Measurements from ENCODE around the gene ZNF573.

The ZNF573 gene

GRCh38 chr19:37719927-37720265, 59.5 kb downstream of the ZNF573 start:
- Histone ChIP-seq H3K27me3 (replicated peaks; ENCODE audit: insufficient read depth, low read length) (no peaks in the 10 kb centered on the region), H3K9ac (ENCODE audit: low read length) (no peak overlapping the region), H2AFZ (ENCODE audit: low read length) (peak overlapping the region; percentile 98), H3K27ac (ENCODE audit: low read length) (no peak overlapping the region), H3K4me2 (ENCODE audit: low read depth, low read length) (peak overlapping the region; percentile 86), H4K20me1 (ENCODE audit: insufficient read depth, low read length) (no peaks in the 10 kb centered on the region), H3K79me2 (ENCODE audit: low read length) (no peaks in the 10 kb centered on the region), H3K9me3 (replicated peaks; ENCODE audit: insufficient read depth, low read length) (no peaks in the 10 kb centered on the region), H3K36me3 (replicated peaks; ENCODE audit: insufficient read depth, low read length) (no peaks in the 10 kb centered on the region), H3K9me2 (replicated peaks; ENCODE audit: insufficient read depth, low read length) (no peaks in the 10 kb centered on the region), H3K4me3 (ENCODE audit: low read length) (peak overlapping the region; percentile 77), H3F3A (ENCODE audit: insufficient read depth, low read length) (no peaks in the 10 kb centered on the region), H3K4me1 (ENCODE audit: low read length) (no peaks in the 10 kb centered on the region)
- no peak for DNase-seq
- TF ChIP-seq EZH2phosphoT487 (IDR thresholded peaks at IDR 0.05; ENCODE audit: low read length): no peak
- TF ChIP-seq, protein P1, sequence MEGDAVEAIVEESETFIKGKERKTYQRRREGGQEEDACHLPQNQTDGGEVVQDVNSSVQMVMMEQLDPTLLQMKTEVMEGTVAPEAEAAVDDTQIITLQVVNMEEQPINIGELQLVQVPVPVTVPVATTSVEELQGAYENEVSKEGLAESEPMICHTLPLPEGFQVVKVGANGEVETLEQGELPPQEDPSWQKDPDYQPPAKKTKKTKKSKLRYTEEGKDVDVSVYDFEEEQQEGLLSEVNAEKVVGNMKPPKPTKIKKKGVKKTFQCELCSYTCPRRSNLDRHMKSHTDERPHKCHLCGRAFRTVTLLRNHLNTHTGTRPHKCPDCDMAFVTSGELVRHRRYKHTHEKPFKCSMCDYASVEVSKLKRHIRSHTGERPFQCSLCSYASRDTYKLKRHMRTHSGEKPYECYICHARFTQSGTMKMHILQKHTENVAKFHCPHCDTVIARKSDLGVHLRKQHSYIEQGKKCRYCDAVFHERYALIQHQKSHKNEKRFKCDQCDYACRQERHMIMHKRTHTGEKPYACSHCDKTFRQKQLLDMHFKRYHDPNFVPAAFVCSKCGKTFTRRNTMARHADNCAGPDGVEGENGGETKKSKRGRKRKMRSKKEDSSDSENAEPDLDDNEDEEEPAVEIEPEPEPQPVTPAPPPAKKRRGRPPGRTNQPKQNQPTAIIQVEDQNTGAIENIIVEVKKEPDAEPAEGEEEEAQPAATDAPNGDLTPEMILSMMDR (IDR thresholded peaks at IDR 0.05; ENCODE audit: low read length): no peak
- no peak for TF ChIP-seq EZH2 (optimal IDR thresholded peaks at IDR 0.05; ENCODE audit: low read depth, low read length)

- H3K9me3 ChIP-seq (replicated peaks; ENCODE audit: insufficient read depth, low read length): no peaks in the 10 kb centered on the region
- H2AFZ ChIP-seq (ENCODE audit: low read length): peak within 1 kb of the TSS; percentile 98
- H3F3A ChIP-seq (ENCODE audit: insufficient read depth, low read length): no peaks in the 10 kb centered on the region
- H3K27me3 ChIP-seq (replicated peaks; ENCODE audit: insufficient read depth, low read length): no peaks in the 10 kb centered on the region
- H3K4me1 ChIP-seq (ENCODE audit: low read length): no peaks in the 10 kb centered on the region
- peak within 1 kb of the TSS; percentile 77 for H3K9ac ChIP-seq (ENCODE audit: low read length)
- H3K4me3 ChIP-seq (ENCODE audit: low read length): peak within 1 kb of the TSS; percentile 77
- H3K27ac ChIP-seq (ENCODE audit: low read length): no peak within 1 kb of the TSS
- no peaks in the 10 kb centered on the region for H3K9me2 ChIP-seq (replicated peaks; ENCODE audit: insufficient read depth, low read length)
- DNase-seq: peak; percentile 93
- H3K4me2 ChIP-seq (ENCODE audit: low read depth, low read length): peak within 1 kb of the TSS; percentile 86
- H3K79me2 ChIP-seq (ENCODE audit: low read length): no peaks in the 10 kb centered on the region
- no peaks in the 10 kb centered on the region for H3K36me3 ChIP-seq (replicated peaks; ENCODE audit: insufficient read depth, low read length)
- H4K20me1 ChIP-seq (ENCODE audit: insufficient read depth, low read length): no peaks in the 10 kb centered on the region
- TF ChIP-seq, protein P1 (IDR thresholded peaks at IDR 0.05; ENCODE audit: low read length): peak; percentile 59
- no peak for TF ChIP-seq EZH2 (optimal IDR thresholded peaks at IDR 0.05; ENCODE audit: low read depth, low read length)
Measured at GRCh38 chr19:37719111-37719926, 60.1 kb downstream of the ZNF573 start, which contains the start of gene ZNF607. Gene ZNF607, minus strand, starts transcription at chr19:37719761. Its CDS starts 8,143 bp downstream, at chr19:37711618.

GRCh38 chr19:37718304-37718703, 61.1 kb downstream of the ZNF573 start:
- no peaks in the 10 kb centered on the region for H3K36me3 ChIP-seq (replicated peaks; ENCODE audit: insufficient read depth, low read length)
- no peaks in the 10 kb centered on the region for H3K27me3 ChIP-seq (replicated peaks; ENCODE audit: insufficient read depth, low read length)
- H3K9me3 ChIP-seq (replicated peaks; ENCODE audit: insufficient read depth, low read length): no peaks in the 10 kb centered on the region
- no peaks in the 10 kb centered on the region for H3K79me2 ChIP-seq (ENCODE audit: low read length)
- H3K27ac ChIP-seq (ENCODE audit: low read length): no peak overlapping the region
- no peak overlapping the region for H3K9ac ChIP-seq (ENCODE audit: low read length)
- H2AFZ ChIP-seq (ENCODE audit: low read length): no peak overlapping the region
- no peaks in the 10 kb centered on the region for H3F3A ChIP-seq (ENCODE audit: insufficient read depth, low read length)
- peak overlapping the region; percentile 86; the same call in 1 of the 2 replicates for H3K4me2 ChIP-seq (ENCODE audit: low read depth, low read length)
- no peak for DNase-seq
- TF ChIP-seq EZH2 (optimal IDR thresholded peaks at IDR 0.05; ENCODE audit: low read depth, low read length) (no peak), EZH2phosphoT487 (IDR thresholded peaks at IDR 0.05; ENCODE audit: low read length) (no peak)
- TF ChIP-seq, protein P1 (IDR thresholded peaks at IDR 0.05; ENCODE audit: low read length): no peak
- no peaks in the 10 kb centered on the region for H3K9me2 ChIP-seq (replicated peaks; ENCODE audit: insufficient read depth, low read length)
- H3K4me3 ChIP-seq (ENCODE audit: low read length): no peak overlapping the region
- H4K20me1 ChIP-seq (ENCODE audit: insufficient read depth, low read length): no peaks in the 10 kb centered on the region
- H3K4me1 ChIP-seq (ENCODE audit: low read length): no peaks in the 10 kb centered on the region
